Measurements from ENCODE around the gene BLOC1S1.

BLOC1S1 gene

GRCh38 chr12:55726971-55727370, 11.1 kb downstream of the BLOC1S1 start:
- DNase-seq (ENCODE audit: low read depth in 3 of 3, low spot score in 1 of 3), result no peak

- no peak for DNase-seq (ENCODE audit: low read depth in 3 of 3, low spot score in 1 of 3)
Observed at GRCh38 chr12:55727643-55728185, 11.9 kb downstream of the BLOC1S1 start.

- no peak for DNase-seq (ENCODE audit: low read depth in 3 of 3, low spot score in 1 of 3)
Observed at GRCh38 chr12:55728186-55728938, 12.5 kb downstream of the BLOC1S1 start.

- DNase-seq (ENCODE audit: low read depth in 3 of 3, low spot score in 1 of 3), result peak in 2 of 3 donors; percentile 27 to 60
Observed at GRCh38 chr12:55728939-55729818, 13.3 kb downstream of the BLOC1S1 start, which contains the start of gene CD63. Gene CD63 (minus strand): TSS chr12:55729009. CDS start chr12:55728341, 668 bp downstream.

- no peak for DNase-seq (ENCODE audit: low read depth in 3 of 3, low spot score in 1 of 3)
Observed at GRCh38 chr12:55729819-55730818, 14.3 kb downstream of the BLOC1S1 start.

- DNase-seq (ENCODE audit: low read depth in 3 of 3, low spot score in 1 of 3), result no peak
Observed at GRCh38 chr12:55732288-55732687, 16.4 kb downstream of the BLOC1S1 start.

- no peak for DNase-seq (ENCODE audit: low read depth in 3 of 3, low spot score in 1 of 3)
Observed at GRCh38 chr12:55733021-55733555, 17.2 kb downstream of the BLOC1S1 start.

GRCh38 chr12:55733858-55734257, 18.0 kb downstream of the BLOC1S1 start:
- DNase-seq (ENCODE audit: low read depth in 3 of 3, low spot score in 1 of 3), result no peak

- no peak for DNase-seq (ENCODE audit: low read depth in 3 of 3, low spot score in 1 of 3)
Observed at GRCh38 chr12:55734595-55734994, 18.7 kb downstream of the BLOC1S1 start.

- DNase-seq (ENCODE audit: low read depth in 3 of 3, low spot score in 1 of 3), result no peak
Observed at GRCh38 chr12:55736076-55736475, 20.2 kb downstream of the BLOC1S1 start.

GRCh38 chr12:55736780-55737580, 21.1 kb downstream of the BLOC1S1 start:
- peak in 2 of 3 donors; percentile 24 to 43 for DNase-seq (ENCODE audit: low read depth in 3 of 3, low spot score in 1 of 3)

- DNase-seq (ENCODE audit: low read depth in 3 of 3, low spot score in 1 of 3), result no peak
Observed at GRCh38 chr12:55737581-55738122, 21.8 kb downstream of the BLOC1S1 start.

GRCh38 chr12:55738123-55739024, 22.5 kb downstream of the BLOC1S1 start:
- DNase-seq (ENCODE audit: low read depth in 3 of 3, low spot score in 1 of 3), result peak in 2 of 3 donors; percentile 52 to 53

GRCh38 chr12:55739025-55739378, 23.2 kb downstream of the BLOC1S1 start:
- no peak for DNase-seq (ENCODE audit: low read depth in 3 of 3, low spot score in 1 of 3)

GRCh38 chr12:55741931-55742680, 26.3 kb downstream of the BLOC1S1 start:
- no peak for DNase-seq (ENCODE audit: low read depth in 3 of 3, low spot score in 1 of 3)

- DNase-seq (ENCODE audit: low read depth in 3 of 3, low spot score in 1 of 3), result peak in 2 of 3 donors; percentile 37 to 59
Observed at GRCh38 chr12:55742719-55743405, 27.0 kb downstream of the BLOC1S1 start, which contains the start of gene GDF11. Gene GDF11 (plus strand): TSS chr12:55743122. CDS start chr12:55743317, 195 bp downstream.
